Panc1 (cell line): Measurements from ENCODE around the gene TEX12.

Experiments
- SIN3A ChIP-seq: IDR thresholded peaks from 2 replicates; pipeline ENCODE4 v1.6.1; 2012; ENCODE audit warnings: low read depth, mild to moderate bottlenecking, low read length, moderate library complexity, borderline replicate concordance; ENCODE audit not compliant: insufficient read depth
- TF ChIP-seq, protein P1 (sequence below): fragments of 450-650 bp; IDR thresholded peaks from 2 replicates; pipeline ENCODE4 v1.5.1; 2017; ENCODE audit warnings: mild to moderate bottlenecking

DNA sequence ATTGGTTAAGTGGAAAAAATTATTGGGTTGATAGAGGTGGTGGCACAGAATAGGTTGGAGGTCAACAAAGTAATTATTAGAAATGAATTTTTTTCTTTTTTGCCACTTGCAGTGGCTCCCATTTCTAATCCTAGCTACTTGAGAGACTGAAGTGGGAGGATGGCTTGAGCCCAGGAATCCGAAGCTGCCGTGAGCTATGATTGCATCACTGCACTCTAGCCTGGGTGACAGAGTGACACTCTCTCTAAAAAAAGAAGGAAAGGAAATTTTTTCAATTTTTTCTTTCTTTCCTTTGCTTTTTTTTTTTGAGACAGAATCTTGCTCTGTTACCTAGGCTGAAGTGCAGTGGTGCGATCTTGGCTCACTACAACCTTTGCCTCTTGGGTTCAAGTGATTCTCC, 6.0 kb downstream of the TEX12 start:
- TF ChIP-seq, protein P1, sequence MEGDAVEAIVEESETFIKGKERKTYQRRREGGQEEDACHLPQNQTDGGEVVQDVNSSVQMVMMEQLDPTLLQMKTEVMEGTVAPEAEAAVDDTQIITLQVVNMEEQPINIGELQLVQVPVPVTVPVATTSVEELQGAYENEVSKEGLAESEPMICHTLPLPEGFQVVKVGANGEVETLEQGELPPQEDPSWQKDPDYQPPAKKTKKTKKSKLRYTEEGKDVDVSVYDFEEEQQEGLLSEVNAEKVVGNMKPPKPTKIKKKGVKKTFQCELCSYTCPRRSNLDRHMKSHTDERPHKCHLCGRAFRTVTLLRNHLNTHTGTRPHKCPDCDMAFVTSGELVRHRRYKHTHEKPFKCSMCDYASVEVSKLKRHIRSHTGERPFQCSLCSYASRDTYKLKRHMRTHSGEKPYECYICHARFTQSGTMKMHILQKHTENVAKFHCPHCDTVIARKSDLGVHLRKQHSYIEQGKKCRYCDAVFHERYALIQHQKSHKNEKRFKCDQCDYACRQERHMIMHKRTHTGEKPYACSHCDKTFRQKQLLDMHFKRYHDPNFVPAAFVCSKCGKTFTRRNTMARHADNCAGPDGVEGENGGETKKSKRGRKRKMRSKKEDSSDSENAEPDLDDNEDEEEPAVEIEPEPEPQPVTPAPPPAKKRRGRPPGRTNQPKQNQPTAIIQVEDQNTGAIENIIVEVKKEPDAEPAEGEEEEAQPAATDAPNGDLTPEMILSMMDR: no peak
- TF ChIP-seq SIN3A: no peak
